Progenitor cell of endocrine pancreas (in vitro differentiated cells): ENCODE data around the gene MAP3K14. TPM values are rescaled to one million over a fixed set of nuclear protein-coding genes. Genes with fewer than 3 reads are reported as not detected.

Experiments used
- DNase-seq: peaks from one replicate; pipeline ENCODE4 v3.0.0; 2021; ENCODE audit warnings: low spot score; ENCODE audit not compliant: unreplicated experiment
- H3K27ac Mint-ChIP-seq: 2 replicates; pipeline ENCODE4 v1.8.0; 2021; ENCODE audit warnings: mild to moderate bottlenecking, moderate library complexity, mixed read lengths
- H3K27me3 Mint-ChIP-seq: 2 replicates; pipeline ENCODE4 v1.8.0; 2021; ENCODE audit warnings: mixed read lengths
- H3K36me3 Mint-ChIP-seq: 2 replicates; pipeline ENCODE4 v1.8.0; 2022; ENCODE audit warnings: mixed read lengths; ENCODE audit not compliant: insufficient read depth
- H3K4me1 Mint-ChIP-seq: 2 replicates; pipeline ENCODE4 v1.8.0; 2021; ENCODE audit warnings: low read depth, mixed read lengths
- H3K4me3 Mint-ChIP-seq: 2 replicates; pipeline ENCODE4 v1.8.0; 2021; ENCODE audit warnings: low read depth, mild to moderate bottlenecking, moderate library complexity, mixed read lengths
- H3K9me3 Mint-ChIP-seq: 2 replicates; pipeline ENCODE4 v1.8.0; 2021; ENCODE audit warnings: low read depth, mixed read lengths
- total RNA-seq: library from RNA; stranded (reverse); gene quantifications from 2 replicates; pipeline ENCODE4 v1.2.1, GENCODE V29; 2021
- TF ChIP-seq, protein P1 (sequence below): fragments of 200-600 bp; sonication (generic); IDR thresholded peaks from one replicate; pipeline ENCODE4 v1.5.0; 2021; ENCODE audit warnings: antibody characterized with exemption, mild to moderate bottlenecking; ENCODE audit not compliant: unreplicated experiment

MAP3K14 gene
- total RNA-seq, 1 donor from 2014 or later: 7.8 TPM

DNA sequence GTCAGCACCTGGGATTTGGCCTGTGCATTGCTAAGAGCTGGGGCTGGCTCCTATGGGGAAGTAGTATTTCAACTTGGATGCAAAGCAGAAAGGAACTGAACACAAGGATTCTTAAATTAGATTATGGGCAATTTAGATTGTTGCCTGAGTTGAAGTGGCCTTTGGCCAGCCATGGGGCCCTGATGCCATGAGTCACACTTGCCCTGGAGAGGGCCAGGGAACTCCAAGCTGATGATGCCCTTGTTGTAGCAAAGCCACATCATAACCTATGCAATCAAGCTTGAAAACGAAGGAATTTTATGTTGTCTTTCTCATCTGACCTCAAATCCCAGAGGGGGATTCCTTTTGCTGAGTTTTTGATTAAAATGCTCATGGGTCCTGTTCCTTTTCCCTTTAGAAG, 51.0 kb downstream of the MAP3K14 start:
- H3K4me1 Mint-ChIP-seq: peaks cover 1% of the 10 kb centered on the region
- H3K27ac Mint-ChIP-seq: no peak overlapping the region
- no peaks in the 10 kb centered on the region for H3K9me3 Mint-ChIP-seq
- TF ChIP-seq, protein P1, sequence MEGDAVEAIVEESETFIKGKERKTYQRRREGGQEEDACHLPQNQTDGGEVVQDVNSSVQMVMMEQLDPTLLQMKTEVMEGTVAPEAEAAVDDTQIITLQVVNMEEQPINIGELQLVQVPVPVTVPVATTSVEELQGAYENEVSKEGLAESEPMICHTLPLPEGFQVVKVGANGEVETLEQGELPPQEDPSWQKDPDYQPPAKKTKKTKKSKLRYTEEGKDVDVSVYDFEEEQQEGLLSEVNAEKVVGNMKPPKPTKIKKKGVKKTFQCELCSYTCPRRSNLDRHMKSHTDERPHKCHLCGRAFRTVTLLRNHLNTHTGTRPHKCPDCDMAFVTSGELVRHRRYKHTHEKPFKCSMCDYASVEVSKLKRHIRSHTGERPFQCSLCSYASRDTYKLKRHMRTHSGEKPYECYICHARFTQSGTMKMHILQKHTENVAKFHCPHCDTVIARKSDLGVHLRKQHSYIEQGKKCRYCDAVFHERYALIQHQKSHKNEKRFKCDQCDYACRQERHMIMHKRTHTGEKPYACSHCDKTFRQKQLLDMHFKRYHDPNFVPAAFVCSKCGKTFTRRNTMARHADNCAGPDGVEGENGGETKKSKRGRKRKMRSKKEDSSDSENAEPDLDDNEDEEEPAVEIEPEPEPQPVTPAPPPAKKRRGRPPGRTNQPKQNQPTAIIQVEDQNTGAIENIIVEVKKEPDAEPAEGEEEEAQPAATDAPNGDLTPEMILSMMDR: no peak
- no peak overlapping the region for H3K4me3 Mint-ChIP-seq
- H3K36me3 Mint-ChIP-seq: peaks cover 10% of the 10 kb centered on the region
- H3K27me3 Mint-ChIP-seq: peaks cover 9% of the 10 kb centered on the region
- no peak for DNase-seq

DNA sequence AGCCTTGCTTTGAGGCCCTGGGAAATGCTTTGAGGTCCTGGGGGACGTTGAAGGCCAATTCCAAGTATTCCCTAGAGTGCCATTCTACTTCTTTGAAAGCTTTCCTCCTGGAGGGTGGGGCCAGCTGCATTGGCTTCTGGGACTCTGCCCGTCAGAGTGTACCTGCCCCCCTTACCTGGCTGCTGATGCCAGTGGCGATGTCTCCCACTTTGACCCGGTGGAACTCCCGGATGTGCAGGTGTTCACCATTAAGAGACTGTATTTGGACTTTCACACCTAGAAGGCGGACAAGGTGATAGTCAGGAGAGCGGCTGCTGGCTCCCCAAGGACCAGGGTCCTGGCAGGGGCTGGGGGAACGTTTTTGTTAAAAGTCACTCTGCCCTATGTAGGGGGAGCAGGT, 51.8 kb downstream of the MAP3K14 start:
- no peak for DNase-seq
- Mint-ChIP-seq H3K4me1 (peaks cover 1% of the 10 kb centered on the region), H3K36me3 (peaks cover 10% of the 10 kb centered on the region), H3K4me3 (no peak overlapping the region), H3K27me3 (peaks cover 17% of the 10 kb centered on the region), H3K27ac (no peak overlapping the region), H3K9me3 (no peaks in the 10 kb centered on the region)
- TF ChIP-seq, protein P1: no peak

DNA sequence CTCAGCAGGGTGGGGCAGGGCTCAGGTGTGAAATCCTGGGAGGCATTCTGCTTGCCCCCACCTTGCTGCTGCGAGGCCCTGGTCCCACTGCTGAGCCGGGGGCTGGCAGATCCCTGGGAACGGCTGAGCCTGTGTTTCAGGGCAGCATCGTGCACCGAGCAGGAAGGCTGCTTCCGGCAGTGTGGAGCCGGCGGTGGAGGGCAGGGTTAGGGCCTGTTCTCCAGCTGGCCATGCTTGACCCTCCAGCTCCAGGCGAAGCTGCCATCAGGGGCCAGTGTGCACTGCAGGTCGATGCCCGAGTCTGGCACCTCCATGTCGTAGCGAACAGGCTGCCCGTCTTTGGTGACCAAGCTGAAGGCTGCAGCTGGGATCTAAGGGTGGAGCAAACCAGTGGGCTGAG, 52.4 kb downstream of the MAP3K14 start:
- DNase-seq: no peak
- TF ChIP-seq, protein P1: no peak
- peaks cover 10% of the 10 kb centered on the region for H3K36me3 Mint-ChIP-seq
- no peak overlapping the region for H3K27ac Mint-ChIP-seq
- peaks cover 1% of the 10 kb centered on the region for H3K4me1 Mint-ChIP-seq
- no peaks in the 10 kb centered on the region for H3K9me3 Mint-ChIP-seq
- H3K27me3 Mint-ChIP-seq: peaks cover 17% of the 10 kb centered on the region
- H3K4me3 Mint-ChIP-seq: no peak overlapping the region

DNA sequence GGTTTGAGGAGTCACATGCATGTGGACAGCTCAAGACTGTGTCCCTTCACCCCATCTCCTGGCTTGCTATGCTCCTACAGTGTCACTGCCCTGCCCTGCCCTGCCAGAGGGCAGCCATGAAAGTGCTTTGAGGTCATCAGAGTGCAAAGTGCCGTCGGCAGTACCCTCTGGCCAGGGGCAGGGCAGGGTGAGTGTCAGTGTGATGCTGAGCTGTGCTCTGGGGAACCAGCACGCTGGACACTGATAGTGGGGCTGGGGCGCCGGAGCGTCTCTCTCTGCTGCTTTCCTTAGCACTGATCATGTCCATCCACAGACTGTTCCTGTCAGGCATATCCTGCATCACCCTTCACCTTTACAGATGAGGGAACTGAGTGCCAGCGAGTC, 53.4 kb downstream of the MAP3K14 start:
- H3K4me3 Mint-ChIP-seq: no peak overlapping the region
- TF ChIP-seq, protein P1: no peak

DNA sequence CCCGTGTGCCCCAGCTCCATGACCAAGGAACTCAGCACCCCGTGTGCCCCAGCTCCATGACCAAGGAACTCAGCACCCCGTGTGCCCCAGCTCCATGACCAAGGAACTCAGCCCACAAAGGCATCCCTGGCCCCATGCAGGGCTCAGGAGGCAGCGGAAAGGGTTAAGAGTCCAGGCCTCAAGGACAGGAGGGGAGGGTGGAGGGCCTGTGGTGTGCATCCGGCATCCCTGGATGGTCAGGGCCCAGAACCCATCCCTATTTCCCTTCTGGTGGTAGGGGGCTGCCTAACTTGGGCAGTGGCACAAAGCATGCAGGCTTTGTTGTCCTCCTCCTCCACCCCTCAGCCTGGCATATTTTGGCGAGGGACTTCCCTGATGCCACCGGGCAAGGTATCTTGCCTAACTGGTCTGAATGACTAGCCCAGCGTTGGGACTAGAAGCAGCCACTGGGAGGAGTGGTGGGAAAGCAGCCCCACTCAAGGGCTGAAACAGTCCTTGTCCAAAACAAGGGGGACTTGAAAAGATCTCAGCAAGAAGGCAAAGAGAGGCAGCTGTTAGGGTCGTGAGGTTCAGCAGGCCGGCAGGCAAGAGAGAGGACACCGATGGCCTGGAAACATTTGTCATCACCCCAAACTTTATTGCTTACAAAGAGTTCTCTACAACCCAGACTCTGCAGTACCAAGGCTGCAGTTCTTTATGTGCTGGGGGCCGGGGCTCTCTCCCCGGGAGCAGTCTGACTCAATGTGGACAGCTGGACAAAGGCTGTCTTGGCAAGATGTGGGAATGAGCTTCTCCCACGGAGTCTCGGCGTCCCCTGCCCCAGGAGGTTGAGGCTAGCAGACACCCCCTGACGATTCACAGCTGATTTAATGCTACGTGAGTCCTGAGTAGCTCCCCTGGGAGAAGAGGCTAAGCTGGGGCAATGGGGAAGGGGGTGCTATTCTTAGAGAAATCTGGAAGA, 54.0 kb downstream of the MAP3K14 start:
- H3K9me3 Mint-ChIP-seq: no peaks in the 10 kb centered on the region
- TF ChIP-seq, protein P1: no peak
- no peak overlapping the region for H3K27ac Mint-ChIP-seq
- H3K36me3 Mint-ChIP-seq: peaks cover 9% of the 10 kb centered on the region
- H3K4me3 Mint-ChIP-seq: peak overlapping the region; percentile 24
- peaks cover 1% of the 10 kb centered on the region for H3K4me1 Mint-ChIP-seq
- H3K27me3 Mint-ChIP-seq: peaks cover 17% of the 10 kb centered on the region
- no peak for DNase-seq

More for the DNA sequence above, 53.4 kb downstream of the MAP3K14 start:
- DNase-seq: no peak
- Mint-ChIP-seq H3K27me3 (peaks cover 17% of the 10 kb centered on the region), H3K4me1 (peaks cover 1% of the 10 kb centered on the region), H3K27ac (no peak overlapping the region), H3K36me3 (peaks cover 10% of the 10 kb centered on the region), H3K9me3 (no peaks in the 10 kb centered on the region)
